GM23338 (cell line): ENCODE data around the gene AKAP8L. TPM values are rescaled to one million over a fixed set of nuclear protein-coding genes. Genes with fewer than 3 reads are reported as not detected.

Experiments used
- ATAC-seq: fragments of 200-7000 bp; cut with Tn5 transposase; 3 replicates; pipeline ENCODE4 v1.9.1; 2020
- DNase-seq: peaks from one replicate; pipeline ENCODE4 v3.0.0-alpha.2; 2015; ENCODE audit warnings: low spot score
- H2AFZ ChIP-seq: fragments of 200-600 bp; sonication (generic); 2 replicates; pipeline ENCODE4 v1.8.0; 2016; ENCODE audit warnings: antibody characterized with exemption, mild to moderate bottlenecking, moderate library complexity
- H3F3A ChIP-seq: fragments of 200-600 bp; sonication (generic); replicated peaks from 2 replicates; pipeline ENCODE4 v1.8.0; 2017; ENCODE audit warnings: antibody characterized with exemption, mixed run types, low read depth
- H3K27ac ChIP-seq: fragments of 200-600 bp; sonication (generic); 2 replicates; pipeline ENCODE4 v1.6.1; 2016; ENCODE audit warnings: low read depth
- H3K27me3 ChIP-seq: fragments of 200-600 bp; sonication (generic); 2 replicates; pipeline ENCODE4 v1.8.0; 2016; ENCODE audit warnings: mild to moderate bottlenecking, mixed run types, moderate library complexity; ENCODE audit not compliant: insufficient read depth
- H3K36me3 ChIP-seq: fragments of 200-600 bp; sonication (generic); 2 replicates; pipeline ENCODE4 v1.8.0; 2016; ENCODE audit warnings: mild to moderate bottlenecking; ENCODE audit not compliant: insufficient read depth
- H3K4me1 ChIP-seq: fragments of 200-600 bp; sonication (generic); 2 replicates; pipeline ENCODE4 v1.8.0; 2016; ENCODE audit warnings: mild to moderate bottlenecking, moderate library complexity; ENCODE audit not compliant: insufficient read depth
- H3K4me2 ChIP-seq: fragments of 200-600 bp; sonication (generic); 2 replicates; pipeline ENCODE4 v1.7.1; 2017; ENCODE audit warnings: mixed run types
- H3K4me3 ChIP-seq: fragments of 200-600 bp; sonication (generic); 2 replicates; pipeline ENCODE4 v1.6.1; 2016; ENCODE audit warnings: mixed run types
- H3K79me2 ChIP-seq: fragments of 200-600 bp; sonication (generic); replicated peaks from 2 replicates; pipeline ENCODE4 v1.8.0; 2017; ENCODE audit warnings: mild to moderate bottlenecking; ENCODE audit not compliant: insufficient read depth
- H3K9me2 ChIP-seq: fragments of 200-600 bp; sonication (generic); 2 replicates; pipeline ENCODE4 v1.8.0; 2017; ENCODE audit not compliant: insufficient read depth
- H4K20me1 ChIP-seq: fragments of 200-600 bp; sonication (generic); replicated peaks from 2 replicates; pipeline ENCODE4 v1.8.0; 2017; ENCODE audit warnings: mild to moderate bottlenecking; ENCODE audit not compliant: insufficient read depth
- H3K27ac Mint-ChIP-seq: 2 replicates; pipeline ENCODE4 v1.8.0; 2020; ENCODE audit warnings: inconsistent platforms, mild to moderate bottlenecking, moderate library complexity, mixed read lengths
- H3K27me3 Mint-ChIP-seq: 3 replicates; pipeline ENCODE4 v1.8.0; 2022; ENCODE audit warnings: low read depth, mild to moderate bottlenecking, moderate library complexity, mixed read lengths, inconsistent platforms; ENCODE audit not compliant: insufficient read depth, poor library complexity
- H3K36me3 Mint-ChIP-seq: 3 replicates; pipeline ENCODE4 v1.8.0; 2021; ENCODE audit warnings: low read depth, mild to moderate bottlenecking, inconsistent platforms, moderate library complexity, mixed read lengths
- H3K4me1 Mint-ChIP-seq: 3 replicates; pipeline ENCODE4 v1.8.0; 2020; ENCODE audit warnings: mild to moderate bottlenecking, inconsistent platforms, mixed read lengths
- H3K4me3 Mint-ChIP-seq: 3 replicates; pipeline ENCODE4 v1.8.0; 2021; ENCODE audit warnings: moderate library complexity, mild to moderate bottlenecking, inconsistent platforms, mixed read lengths
- H3K9me3 Mint-ChIP-seq: 3 replicates; pipeline ENCODE4 v1.8.0; 2020; ENCODE audit warnings: moderate library complexity, mild to moderate bottlenecking, inconsistent platforms, mixed read lengths
- JUNB ChIP-seq: IDR thresholded peaks from one replicate; pipeline ENCODE4 v1.6.1; 2016; ENCODE audit warnings: antibody characterized with exemption; ENCODE audit not compliant: unreplicated experiment
- NANOG ChIP-seq: IDR thresholded peaks from 2 replicates; pipeline ENCODE4 v1.6.1; 2016; ENCODE audit warnings: antibody characterized with exemption, borderline replicate concordance
- ZNF114 ChIP-seq: fragments of 250-450 bp; sonication (Bioruptor Pico); IDR thresholded peaks from 2 replicates; pipeline ENCODE4 v1.5.0; 2020; ENCODE audit warnings: mild to moderate bottlenecking, moderate library complexity
- polyA plus RNA-seq: library from polyadenylated mRNA; unstranded; fragments of >200 nt; fragmentation: Nextera tagmentation; extraction: Ambion mirVana; gene quantifications from 2 replicates; pipeline ENCODE4 v1.2.1, GENCODE V29; 2016
- total RNA-seq: library from RNA; depleted of rRNA; stranded (reverse); fragments of >200 nt; shearing (Covaris generic); gene quantifications from 2 replicates; pipeline ENCODE4 v1.2.3, GENCODE V29; 2014
- TF ChIP-seq, protein P1 (sequence below), 2 experiments: fragments of 200-600 bp in 1 of 2; sonication (generic) in 1 of 2; conservative IDR thresholded peaks; 2 replicates each; pipeline versions ENCODE4 v1.5.1 to v1.6.1; 2016 to 2017; ENCODE audit warnings: antibody characterized with exemption in 2 of 2, low read depth in 2 of 2, mild to moderate bottlenecking in 2 of 2, moderate library complexity in 1 of 2
- TF ChIP-seq, protein P2 (sequence below): IDR thresholded peaks from 2 replicates; pipeline ENCODE4 v1.6.1; 2016; ENCODE audit warnings: antibody characterized with exemption

AKAP8L gene
- total and polyA plus RNA-seq, 2 experiments from 2014 or later, result 78.8 to 165 TPM

DNA sequence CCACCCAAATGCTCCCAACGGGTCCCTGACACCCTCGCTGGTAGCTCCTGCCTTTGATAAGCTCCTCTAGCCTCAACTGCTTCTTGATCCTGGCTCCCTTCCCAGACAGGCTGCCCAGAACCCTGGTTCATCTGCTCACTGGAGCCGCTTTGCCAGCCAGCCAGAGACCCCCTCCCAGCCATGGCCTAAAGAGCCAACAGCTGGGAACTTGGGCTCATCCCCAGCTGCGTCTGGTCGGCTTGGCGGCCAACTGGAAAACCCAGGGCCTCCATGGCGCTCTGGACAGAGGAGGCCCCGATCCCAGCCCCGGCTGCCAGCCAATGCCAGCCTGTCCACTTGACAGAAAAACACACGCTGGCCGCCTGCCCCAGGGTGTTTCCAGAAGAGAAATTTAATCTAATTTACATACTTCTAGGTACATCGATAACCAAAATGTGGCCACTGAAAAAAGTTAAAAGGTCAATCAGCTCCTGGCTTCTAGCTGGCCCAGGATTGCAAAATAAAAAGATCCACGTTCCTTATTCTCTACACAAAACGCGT, 3.0 kb upstream of the AKAP8L start:
- no peak overlapping the region for H3K27ac ChIP-seq
- H3K27me3 Mint-ChIP-seq, result peaks cover 11% of the 10 kb centered on the region

DNA sequence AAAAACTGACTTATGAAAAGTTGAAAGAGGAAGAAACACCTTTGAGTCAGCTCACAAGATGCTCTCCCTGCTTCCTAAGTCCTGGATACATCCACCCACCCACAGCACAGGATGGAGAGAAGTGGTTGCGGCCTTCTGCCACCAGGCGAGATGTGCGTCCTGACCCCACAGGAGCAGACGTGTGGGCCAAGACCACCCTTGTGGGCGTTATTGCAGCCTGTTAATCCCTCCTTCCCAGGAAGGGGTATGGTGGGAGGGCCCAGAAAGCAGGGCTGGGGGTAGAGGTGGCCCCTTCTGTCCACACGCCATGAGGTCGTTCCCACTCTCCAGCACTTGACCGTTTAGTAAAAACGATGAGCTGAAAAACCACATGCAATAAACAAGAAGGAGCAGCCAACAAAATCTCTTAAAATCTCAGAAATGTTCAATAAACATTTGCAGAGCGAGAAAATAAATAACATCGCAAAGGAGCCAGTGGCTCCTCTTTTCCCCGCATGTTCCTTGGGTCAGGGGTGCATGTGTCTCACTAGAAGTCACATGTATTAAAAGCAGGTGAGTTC, 2.4 kb upstream of the AKAP8L start:
- TF ChIP-seq JUNB (no peak), NANOG (no peak), ZNF114 (CRISPR knock-in tag) (no peak)
- TF ChIP-seq, protein P1, sequence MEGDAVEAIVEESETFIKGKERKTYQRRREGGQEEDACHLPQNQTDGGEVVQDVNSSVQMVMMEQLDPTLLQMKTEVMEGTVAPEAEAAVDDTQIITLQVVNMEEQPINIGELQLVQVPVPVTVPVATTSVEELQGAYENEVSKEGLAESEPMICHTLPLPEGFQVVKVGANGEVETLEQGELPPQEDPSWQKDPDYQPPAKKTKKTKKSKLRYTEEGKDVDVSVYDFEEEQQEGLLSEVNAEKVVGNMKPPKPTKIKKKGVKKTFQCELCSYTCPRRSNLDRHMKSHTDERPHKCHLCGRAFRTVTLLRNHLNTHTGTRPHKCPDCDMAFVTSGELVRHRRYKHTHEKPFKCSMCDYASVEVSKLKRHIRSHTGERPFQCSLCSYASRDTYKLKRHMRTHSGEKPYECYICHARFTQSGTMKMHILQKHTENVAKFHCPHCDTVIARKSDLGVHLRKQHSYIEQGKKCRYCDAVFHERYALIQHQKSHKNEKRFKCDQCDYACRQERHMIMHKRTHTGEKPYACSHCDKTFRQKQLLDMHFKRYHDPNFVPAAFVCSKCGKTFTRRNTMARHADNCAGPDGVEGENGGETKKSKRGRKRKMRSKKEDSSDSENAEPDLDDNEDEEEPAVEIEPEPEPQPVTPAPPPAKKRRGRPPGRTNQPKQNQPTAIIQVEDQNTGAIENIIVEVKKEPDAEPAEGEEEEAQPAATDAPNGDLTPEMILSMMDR (conservative IDR thresholded peaks at IDR 0.05; ENCODE audit: low read depth in 2 of 2), result no peak
- no peak overlapping the region for H2AFZ ChIP-seq
- DNase-seq (no peak), ATAC-seq (no peak)
- no peaks in the 10 kb centered on the region for H3K27me3 ChIP-seq
- no peak overlapping the region for H3K4me3 ChIP-seq
- H4K20me1 ChIP-seq, result peaks cover 21% of the 10 kb centered on the region
- H3K9me3 Mint-ChIP-seq, result no peaks in the 10 kb centered on the region; the same call in 1 of the 3 replicates
- H3K4me1 ChIP-seq, result peaks cover 9% of the 10 kb centered on the region; the same call in 1 of the 2 replicates
- peaks cover 38% of the 10 kb centered on the region for H3K36me3 Mint-ChIP-seq
- H3K79me2 ChIP-seq, result peaks cover 23% of the 10 kb centered on the region
- peaks cover 11% of the 10 kb centered on the region for H3K27me3 Mint-ChIP-seq
- no peak overlapping the region for H3K27ac ChIP-seq
- H3F3A ChIP-seq, result peaks cover 20% of the 10 kb centered on the region
- no peak overlapping the region for H3K27ac Mint-ChIP-seq
- no peak overlapping the region for H3K4me3 Mint-ChIP-seq
- no peaks in the 10 kb centered on the region for H3K9me2 ChIP-seq
- H3K4me1 Mint-ChIP-seq, result peaks cover 10% of the 10 kb centered on the region
- H3K36me3 ChIP-seq, result peaks cover 5% of the 10 kb centered on the region; the same call in 1 of the 2 replicates
- no peak overlapping the region for H3K4me2 ChIP-seq

More for the DNA sequence above, 3.0 kb upstream of the AKAP8L start:
- H3F3A ChIP-seq, result peaks cover 17% of the 10 kb centered on the region
- H3K79me2 ChIP-seq, result peaks cover 18% of the 10 kb centered on the region
- no peak overlapping the region for H2AFZ ChIP-seq
- H3K36me3 ChIP-seq, result no peaks in the 10 kb centered on the region
- no peak overlapping the region for H3K4me2 ChIP-seq
- Mint-ChIP-seq H3K4me3 (no peak overlapping the region), H3K9me3 (no peaks in the 10 kb centered on the region; the same call in 2 of the 3 replicates), H3K27ac (no peak overlapping the region), H3K4me1 (peaks cover 10% of the 10 kb centered on the region), H3K36me3 (peaks cover 37% of the 10 kb centered on the region)
- peaks cover 15% of the 10 kb centered on the region for H4K20me1 ChIP-seq
- H3K9me2 ChIP-seq, result no peaks in the 10 kb centered on the region
- peaks cover 9% of the 10 kb centered on the region; the same call in 1 of the 2 replicates for H3K4me1 ChIP-seq
- no peak overlapping the region for H3K4me3 ChIP-seq
- TF ChIP-seq, protein P2, sequence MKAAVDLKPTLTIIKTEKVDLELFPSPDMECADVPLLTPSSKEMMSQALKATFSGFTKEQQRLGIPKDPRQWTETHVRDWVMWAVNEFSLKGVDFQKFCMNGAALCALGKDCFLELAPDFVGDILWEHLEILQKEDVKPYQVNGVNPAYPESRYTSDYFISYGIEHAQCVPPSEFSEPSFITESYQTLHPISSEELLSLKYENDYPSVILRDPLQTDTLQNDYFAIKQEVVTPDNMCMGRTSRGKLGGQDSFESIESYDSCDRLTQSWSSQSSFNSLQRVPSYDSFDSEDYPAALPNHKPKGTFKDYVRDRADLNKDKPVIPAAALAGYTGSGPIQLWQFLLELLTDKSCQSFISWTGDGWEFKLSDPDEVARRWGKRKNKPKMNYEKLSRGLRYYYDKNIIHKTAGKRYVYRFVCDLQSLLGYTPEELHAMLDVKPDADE, result no peak
- H3K27me3 ChIP-seq, result no peaks in the 10 kb centered on the region
- DNase-seq (no peak), ATAC-seq (no peak)
